Loucy (cell line): ENCODE data around the gene WDR4.

ENCODE experiments used
- H2AFZ ChIP-seq: fragments of 200-600 bp; sonication (generic); 2 replicates; pipeline ENCODE4 v1.6.0; 2016; ENCODE audit warnings: antibody characterized with exemption, mild to moderate bottlenecking, low read length, moderate library complexity
- H3F3A ChIP-seq: fragments of 200-600 bp; 2 replicates; pipeline ENCODE4 v1.6.0; 2016; ENCODE audit warnings: antibody characterized with exemption, low read depth, mild to moderate bottlenecking
- H3K27me3 ChIP-seq: fragments of 200-600 bp; sonication (generic); 2 replicates; pipeline ENCODE4 v1.6.1; 2014; ENCODE audit warnings: low read length, mild to moderate bottlenecking; ENCODE audit not compliant: insufficient read depth, poor library complexity, severe bottlenecking
- H3K36me3 ChIP-seq: fragments of 200-600 bp; sonication (generic); 2 replicates; pipeline ENCODE4 v1.6.1; 2016; ENCODE audit warnings: low read length; ENCODE audit not compliant: insufficient read depth
- H3K4me1 ChIP-seq: fragments of 200-600 bp; sonication (generic); 2 replicates; pipeline ENCODE4 v1.5.1; 2014; ENCODE audit warnings: low read length, mild to moderate bottlenecking; ENCODE audit not compliant: insufficient read depth, poor library complexity, severe bottlenecking
- H3K4me2 ChIP-seq: fragments of 200-600 bp; sonication (generic); 2 replicates; pipeline ENCODE4 v1.6.0; 2014; ENCODE audit warnings: antibody characterized with exemption, low read length, low read depth, mild to moderate bottlenecking; ENCODE audit not compliant: poor library complexity, severe bottlenecking
- H3K4me3 ChIP-seq: fragments of 200-600 bp; sonication (generic); 2 replicates; pipeline ENCODE4 v1.5.1; 2014; ENCODE audit warnings: low read length, mild to moderate bottlenecking, mixed read lengths; ENCODE audit not compliant: poor library complexity, severe bottlenecking
- H3K79me2 ChIP-seq: fragments of 200-600 bp; sonication (generic); 2 replicates; pipeline ENCODE4 v1.6.1; 2014; ENCODE audit warnings: low read length; ENCODE audit not compliant: insufficient read depth
- H3K9ac ChIP-seq: fragments of 200-600 bp; sonication (generic); 2 replicates; pipeline ENCODE4 v1.6.0; 2014; ENCODE audit warnings: mild to moderate bottlenecking, low read depth, low read length, moderate library complexity; ENCODE audit not compliant: poor library complexity, severe bottlenecking
- H3K9me2 ChIP-seq: fragments of 200-600 bp; sonication (generic); replicated peaks from 2 replicates; pipeline ENCODE4 v1.6.1; 2016; ENCODE audit warnings: low read depth, low read length, mixed read lengths
- H3K9me3 ChIP-seq: fragments of 200-600 bp; sonication (generic); 2 replicates; pipeline ENCODE4 v1.6.1; 2014; ENCODE audit warnings: mild to moderate bottlenecking, antibody characterized with exemption, low read length, low read depth; ENCODE audit not compliant: insufficient read depth
- H4K20me1 ChIP-seq: fragments of 200-600 bp; sonication (generic); 2 replicates; pipeline ENCODE4 v1.6.0; 2014; ENCODE audit warnings: antibody characterized with exemption, low read length, mild to moderate bottlenecking; ENCODE audit not compliant: insufficient read depth, poor library complexity, severe bottlenecking
- CTCF ChIP-seq: fragments of 200-600 bp; sonication (generic); conservative IDR thresholded peaks from 2 replicates; pipeline ENCODE4 v1.5.1; 2014; ENCODE audit warnings: mild to moderate bottlenecking, antibody characterized with exemption, low read length
- EZH2phosphoT487 ChIP-seq: fragments of 200-600 bp; IDR thresholded peaks from 2 replicates; pipeline ENCODE4 v1.6.1; 2018; ENCODE audit warnings: antibody characterized with exemption, mild to moderate bottlenecking, moderate library complexity, borderline replicate concordance

The WDR4 gene

GRCh38 chr21:42863504-42863870 is 15.9 kb downstream of the WDR4 start:
- H3K9me3 ChIP-seq = no peaks in the 10 kb centered on the region
- no peaks in the 10 kb centered on the region for H3F3A ChIP-seq
- peaks cover 63% of the 10 kb centered on the region for H3K79me2 ChIP-seq
- H4K20me1 ChIP-seq = no peaks in the 10 kb centered on the region
- no peak overlapping the region for H2AFZ ChIP-seq
- TF ChIP-seq CTCF (no peak), EZH2phosphoT487 (no peak)
- peaks cover 66% of the 10 kb centered on the region; the same call in 1 of the 2 replicates for H3K36me3 ChIP-seq
- no peak overlapping the region for H3K9ac ChIP-seq
- no peak overlapping the region for H3K4me2 ChIP-seq
- no peaks in the 10 kb centered on the region for H3K9me2 ChIP-seq
- no peaks in the 10 kb centered on the region for H3K4me1 ChIP-seq
- H3K27me3 ChIP-seq = no peaks in the 10 kb centered on the region
- H3K4me3 ChIP-seq = no peak overlapping the region

GRCh38 chr21:42862774-42863503 is 16.4 kb downstream of the WDR4 start:
- Histone ChIP-seq H2AFZ (no peak overlapping the region), H3F3A (no peaks in the 10 kb centered on the region), H4K20me1 (peaks cover 3% of the 10 kb centered on the region), H3K27me3 (no peaks in the 10 kb centered on the region), H3K4me3 (no peak overlapping the region), H3K9ac (no peak overlapping the region), H3K79me2 (peaks cover 60% of the 10 kb centered on the region), H3K9me3 (no peaks in the 10 kb centered on the region), H3K9me2 (no peaks in the 10 kb centered on the region), H3K4me2 (no peak overlapping the region), H3K4me1 (no peaks in the 10 kb centered on the region), H3K36me3 (peaks cover 66% of the 10 kb centered on the region; the same call in 1 of the 2 replicates)
- no peak for TF ChIP-seq CTCF
- TF ChIP-seq EZH2phosphoT487 = no peak

- Histone ChIP-seq H4K20me1 (peaks cover 6% of the 10 kb centered on the region), H3K79me2 (peaks cover 53% of the 10 kb centered on the region), H3K9me2 (no peaks in the 10 kb centered on the region), H3K4me1 (no peaks in the 10 kb centered on the region), H3K27me3 (no peaks in the 10 kb centered on the region), H2AFZ (no peak overlapping the region), H3K36me3 (peaks cover 68% of the 10 kb centered on the region; the same call in 1 of the 2 replicates), H3K4me2 (no peak overlapping the region), H3K9me3 (no peaks in the 10 kb centered on the region), H3K9ac (no peak overlapping the region), H3F3A (no peaks in the 10 kb centered on the region), H3K4me3 (no peak overlapping the region)
- no peak for TF ChIP-seq CTCF
- TF ChIP-seq EZH2phosphoT487 = no peak
Measured at GRCh38 chr21:42861848-42862400, 17.4 kb downstream of the WDR4 start.
